Loucy (cell line): ENCODE results near the gene NEK9.

Experiments used
- CTCF ChIP-seq: fragments of 200-600 bp; sonication (generic); conservative IDR thresholded peaks from 2 replicates; pipeline ENCODE4 v1.5.1; 2014; ENCODE audit warnings: mild to moderate bottlenecking, antibody characterized with exemption, low read length
- EZH2phosphoT487 ChIP-seq: fragments of 200-600 bp; IDR thresholded peaks from 2 replicates; pipeline ENCODE4 v1.6.1; 2018; ENCODE audit warnings: antibody characterized with exemption, mild to moderate bottlenecking, moderate library complexity, borderline replicate concordance

GRCh38 chr14:75077794-75078193 lies 49.1 kb downstream of the NEK9 start:
- TF ChIP-seq CTCF: no peak
- TF ChIP-seq EZH2phosphoT487: no peak
